Activated CD8-positive, alpha-beta memory T cell treated with anti-CD3 and anti-CD28 coated beads, Interleukin-2, amount 50 U/mL, for 48 hours (primary cell): ENCODE data around the gene PRR14.
"Not testable (repeated sequence)": the region's sequence is repeated elsewhere in the genome, so short reads cannot be mapped to it uniquely, and the experiment has no call there.

ENCODE experiments used
- DNase-seq: peaks from one replicate; pipeline ENCODE4 v3.0.0-alpha.2; 2020

PRR14 gene

GRCh38 chr16:30650369-30651123, at the start of gene PRR14:
Gene PRR14, plus strand, starts transcription at chr16:30650960. Its CDS starts 686 bp downstream, at chr16:30651646.
- peak; percentile 97 for DNase-seq

- DNase-seq = no peak
Measured at GRCh38 chr16:30601966-30602365, 48.8 kb upstream of the PRR14 start.

- no peak for DNase-seq
Measured at GRCh38 chr16:30602616-30603277, 48.0 kb upstream of the PRR14 start.

- DNase-seq = no peak
Measured at GRCh38 chr16:30603945-30604315, 46.8 kb upstream of the PRR14 start.

- DNase-seq = no peak
Measured at GRCh38 chr16:30604316-30604947, 46.3 kb upstream of the PRR14 start.

GRCh38 chr16:30605158-30605557, 45.6 kb upstream of the PRR14 start:
- no peak for DNase-seq

- no peak for DNase-seq
Measured at GRCh38 chr16:30606004-30606403, 44.8 kb upstream of the PRR14 start.

- peak; percentile 80 for DNase-seq
Measured at GRCh38 chr16:30609002-30609925, 41.5 kb upstream of the PRR14 start.

- DNase-seq = peak; percentile 95
Measured at GRCh38 chr16:30609926-30610839, 40.6 kb upstream of the PRR14 start, which contains the start of gene ZNF689. Gene ZNF689, minus strand, starts transcription at chr16:30610389. Its CDS starts 348 bp downstream, at chr16:30610041.

GRCh38 chr16:30615358-30616091, 35.2 kb upstream of the PRR14 start:
- DNase-seq = peak; percentile 96

GRCh38 chr16:30619202-30619601, 31.6 kb upstream of the PRR14 start:
- DNase-seq = no peak

- DNase-seq = no peak
Measured at GRCh38 chr16:30619638-30620037, 31.1 kb upstream of the PRR14 start.

GRCh38 chr16:30620169-30620568, 30.6 kb upstream of the PRR14 start:
- DNase-seq = no peak

- no peak for DNase-seq
Measured at GRCh38 chr16:30621765-30622164, 29.0 kb upstream of the PRR14 start.

GRCh38 chr16:30622455-30623032, 28.2 kb upstream of the PRR14 start:
- DNase-seq = no peak

- no peak for DNase-seq
Measured at GRCh38 chr16:30623536-30624283, 27.1 kb upstream of the PRR14 start.

GRCh38 chr16:30626236-30626635, 24.5 kb upstream of the PRR14 start:
- DNase-seq = no peak

GRCh38 chr16:30628628-30629540, 21.9 kb upstream of the PRR14 start:
- peak; percentile 98 for DNase-seq

GRCh38 chr16:30632454-30632853, 18.3 kb upstream of the PRR14 start:
- not testable (repeated sequence) for DNase-seq
